GM19397 (cell line): Measurements from ENCODE around the gene WSB1.
"Not testable (repeated sequence)": the region's sequence is repeated elsewhere in the genome, so short reads cannot be mapped to it uniquely, and the experiment has no call there.

Experiments
- ATAC-seq: cut with Tn5 transposase; IDR thresholded peaks from one replicate; pipeline ENCODE4 v1.9.1; 2021; ENCODE audit warnings: mild to moderate bottlenecking, moderate library complexity; ENCODE audit not compliant: unreplicated experiment

Gene WSB1

GRCh38 chr17:27279132-27279531, 14.8 kb upstream of the WSB1 start:
- not testable (repeated sequence) for ATAC-seq

- no peak for ATAC-seq
Observed at GRCh38 chr17:27280527-27280926, 13.4 kb upstream of the WSB1 start.

- no peak for ATAC-seq
Observed at GRCh38 chr17:27281438-27281837, 12.5 kb upstream of the WSB1 start.

- no peak for ATAC-seq
Observed at GRCh38 chr17:27282054-27282551, 11.8 kb upstream of the WSB1 start.

- no peak for ATAC-seq
Observed at GRCh38 chr17:27283060-27283459, 10.9 kb upstream of the WSB1 start.

- no peak for ATAC-seq
Observed at GRCh38 chr17:27283751-27284150, 10.2 kb upstream of the WSB1 start.

GRCh38 chr17:27284811-27285415, 9.0 kb upstream of the WSB1 start:
- ATAC-seq: no peak

GRCh38 chr17:27285516-27285915, 8.4 kb upstream of the WSB1 start:
- ATAC-seq: no peak

GRCh38 chr17:27288183-27288582, 5.7 kb upstream of the WSB1 start:
- no peak for ATAC-seq

- no peak for ATAC-seq
Observed at GRCh38 chr17:27289856-27290255, 4.1 kb upstream of the WSB1 start.

GRCh38 chr17:27290916-27291598, 2.9 kb upstream of the WSB1 start:
- no peak for ATAC-seq

- ATAC-seq: no peak
Observed at GRCh38 chr17:27293359-27293897, 486 bp upstream of the WSB1 start.

- peak; percentile 39 for ATAC-seq
Observed at GRCh38 chr17:27294689-27295630, 1.0 kb downstream of the WSB1 start.

GRCh38 chr17:27295945-27296344, 2.0 kb downstream of the WSB1 start:
- no peak for ATAC-seq

- no peak for ATAC-seq
Observed at GRCh38 chr17:27296428-27296979, 2.6 kb downstream of the WSB1 start.

- ATAC-seq: no peak
Observed at GRCh38 chr17:27299384-27300049, 5.6 kb downstream of the WSB1 start.

GRCh38 chr17:27303734-27304133, 9.8 kb downstream of the WSB1 start:
- ATAC-seq: no peak

GRCh38 chr17:27306276-27306835, 12.4 kb downstream of the WSB1 start:
- no peak for ATAC-seq

- no peak for ATAC-seq
Observed at GRCh38 chr17:27310565-27311110, 16.7 kb downstream of the WSB1 start.

- ATAC-seq: no peak
Observed at GRCh38 chr17:27313301-27313700, 19.4 kb downstream of the WSB1 start.
